DOHH2 (cell line): ENCODE data around the gene ARL16.

ENCODE experiments used
- H3F3A ChIP-seq: fragments of 200-600 bp; sonication (generic), shearing (Covaris generic); 2 replicates; pipeline ENCODE4 v1.6.0; 2016; ENCODE audit warnings: antibody characterized with exemption, mild to moderate bottlenecking; ENCODE audit not compliant: control insufficient read depth, insufficient read depth
- H3K27ac ChIP-seq: fragments of 200-600 bp; sonication (generic); 2 replicates; pipeline ENCODE4 v1.5.1; 2014; ENCODE audit warnings: low read depth, mild to moderate bottlenecking, low read length, moderate library complexity
- H3K27me3 ChIP-seq: fragments of 200-600 bp; sonication (generic); 2 replicates; pipeline ENCODE4 v1.6.1; 2014; ENCODE audit warnings: mild to moderate bottlenecking, low read length, mixed read lengths; ENCODE audit not compliant: control insufficient read depth
- H3K36me3 ChIP-seq: fragments of 200-600 bp; sonication (generic); 2 replicates; pipeline ENCODE4 v1.6.1; 2014; ENCODE audit warnings: mild to moderate bottlenecking, low read length, moderate library complexity, mixed read lengths; ENCODE audit not compliant: control insufficient read depth
- H3K4me1 ChIP-seq: fragments of 200-600 bp; sonication (generic); 2 replicates; pipeline ENCODE4 v1.6.1; 2014; ENCODE audit warnings: mild to moderate bottlenecking, low read length, mixed read lengths; ENCODE audit not compliant: control insufficient read depth
- H3K4me2 ChIP-seq: fragments of 200-600 bp; sonication (generic); 2 replicates; pipeline ENCODE4 v1.6.0; 2014; ENCODE audit warnings: mild to moderate bottlenecking, low read length, moderate library complexity
- H3K4me3 ChIP-seq: fragments of 200-600 bp; sonication (generic); 2 replicates; pipeline ENCODE4 v1.5.1; 2014; ENCODE audit warnings: mild to moderate bottlenecking, low read length, mixed read lengths
- H3K79me2 ChIP-seq: fragments of 200-600 bp; sonication (generic); 2 replicates; pipeline ENCODE4 v1.6.1; 2014; ENCODE audit warnings: mild to moderate bottlenecking, low read length, mixed read lengths; ENCODE audit not compliant: control insufficient read depth
- H3K9me2 ChIP-seq: fragments of 200-600 bp; sonication (generic); replicated peaks from 2 replicates; pipeline ENCODE4 v1.6.1; 2014; ENCODE audit warnings: mild to moderate bottlenecking, low read length, mixed read lengths; ENCODE audit not compliant: control insufficient read depth
- H3K9me3 ChIP-seq: fragments of 200-600 bp; sonication (generic); 2 replicates; pipeline ENCODE4 v1.6.1; 2014; ENCODE audit warnings: antibody characterized with exemption, low read length, mixed read lengths; ENCODE audit not compliant: control insufficient read depth, insufficient read depth
- H4K20me1 ChIP-seq: fragments of 200-600 bp; sonication (generic); 2 replicates; pipeline ENCODE4 v1.6.0; 2014; ENCODE audit warnings: low read depth, mild to moderate bottlenecking, antibody characterized with exemption, low read length, moderate library complexity; ENCODE audit not compliant: control insufficient read depth, insufficient read depth
- CTCF ChIP-seq: fragments of 200-600 bp; sonication (generic); IDR thresholded peaks from one replicate; pipeline ENCODE4 v1.5.1; 2014; ENCODE audit warnings: antibody characterized with exemption, mild to moderate bottlenecking, low read depth, low read length; ENCODE audit not compliant: poor library complexity, severe bottlenecking
- EZH2phosphoT487 ChIP-seq: fragments of 200-600 bp; sonication (generic); IDR thresholded peaks from 2 replicates; pipeline ENCODE4 v1.6.1; 2017; ENCODE audit warnings: borderline replicate concordance, mild to moderate bottlenecking, antibody characterized with exemption, low read length, moderate library complexity, mixed read lengths

Gene ARL16

GRCh38 chr17:81647640-81648012 is 36.0 kb downstream of the ARL16 start:
- Histone ChIP-seq H3K79me2 (no peaks in the 10 kb centered on the region), H3F3A (no peaks in the 10 kb centered on the region), H3K27me3 (no peaks in the 10 kb centered on the region), H3K4me2 (no peak overlapping the region), H3K36me3 (no peaks in the 10 kb centered on the region), H4K20me1 (no peaks in the 10 kb centered on the region), H3K27ac (no peak overlapping the region), H3K4me1 (peaks cover under 1% of the 10 kb centered on the region), H3K9me3 (no peaks in the 10 kb centered on the region), H3K9me2 (no peaks in the 10 kb centered on the region), H3K4me3 (no peak overlapping the region)
- TF ChIP-seq EZH2phosphoT487 (no peak), CTCF (no peak)

GRCh38 chr17:81646869-81647600 is 36.6 kb downstream of the ARL16 start:
- Histone ChIP-seq H3K36me3 (no peaks in the 10 kb centered on the region), H3K4me1 (no peaks in the 10 kb centered on the region), H3K27ac (no peak overlapping the region), H3K9me2 (no peaks in the 10 kb centered on the region), H3K9me3 (no peaks in the 10 kb centered on the region), H3K4me2 (no peak overlapping the region), H3K4me3 (no peak overlapping the region), H3K27me3 (no peaks in the 10 kb centered on the region), H3K79me2 (no peaks in the 10 kb centered on the region), H4K20me1 (no peaks in the 10 kb centered on the region), H3F3A (no peaks in the 10 kb centered on the region)
- TF ChIP-seq CTCF (no peak), EZH2phosphoT487 (no peak)

- Histone ChIP-seq H3K79me2 (no peaks in the 10 kb centered on the region), H3K27me3 (no peaks in the 10 kb centered on the region), H3K36me3 (no peaks in the 10 kb centered on the region), H3K4me1 (no peaks in the 10 kb centered on the region), H3K9me3 (no peaks in the 10 kb centered on the region), H3K27ac (no peak overlapping the region), H3K4me2 (no peak overlapping the region), H3K4me3 (no peak overlapping the region), H3F3A (no peaks in the 10 kb centered on the region), H3K9me2 (no peaks in the 10 kb centered on the region), H4K20me1 (no peaks in the 10 kb centered on the region)
- TF ChIP-seq EZH2phosphoT487 (no peak), CTCF (no peak)
Observed at GRCh38 chr17:81644976-81645952, 38.3 kb downstream of the ARL16 start.
